ENCODE results near the gene HTR1D. TPM values are rescaled to one million over a fixed set of nuclear protein-coding genes. Genes with fewer than 3 reads are reported as not detected.

The HTR1D gene
- total RNA-seq, 1 experiment from 2014 or later: 1.7 TPM

DNA sequence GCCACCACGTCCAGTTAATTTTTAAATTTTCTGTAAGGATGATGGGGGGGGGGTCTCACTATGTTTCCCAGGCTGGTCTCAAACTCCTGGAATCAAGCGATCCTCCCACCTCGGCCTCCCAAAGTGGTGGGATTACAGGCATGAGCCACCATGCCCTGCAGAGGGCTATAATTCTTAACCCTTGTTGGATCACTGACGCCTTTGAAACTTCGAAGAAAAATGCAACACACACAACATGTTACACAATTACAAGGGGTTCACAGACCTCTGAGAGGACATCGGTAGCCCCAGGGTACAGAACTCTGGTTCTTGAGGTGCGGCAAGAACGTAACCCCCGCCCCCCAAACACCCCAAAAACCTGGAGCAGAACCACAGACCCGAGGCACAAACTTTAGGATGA, 40.3 kb downstream of the HTR1D start:
- no peak overlapping the region for H3K27ac Mint-ChIP-seq (ENCODE audit: unreplicated experiment)
- DNase-seq: no peak
- intact Hi-C loops (cut with micrococcal nuclease; ENCODE audit: unreplicated experiment): no loop called here
- CTCF ChIA-PET: interaction anchor here (1.5 kb wide), 1 partner anchor 78 kb away, joined by 3 read pairs; no protein-coding TSS in a partner anchor
- TF ChIP-seq, protein P1, sequence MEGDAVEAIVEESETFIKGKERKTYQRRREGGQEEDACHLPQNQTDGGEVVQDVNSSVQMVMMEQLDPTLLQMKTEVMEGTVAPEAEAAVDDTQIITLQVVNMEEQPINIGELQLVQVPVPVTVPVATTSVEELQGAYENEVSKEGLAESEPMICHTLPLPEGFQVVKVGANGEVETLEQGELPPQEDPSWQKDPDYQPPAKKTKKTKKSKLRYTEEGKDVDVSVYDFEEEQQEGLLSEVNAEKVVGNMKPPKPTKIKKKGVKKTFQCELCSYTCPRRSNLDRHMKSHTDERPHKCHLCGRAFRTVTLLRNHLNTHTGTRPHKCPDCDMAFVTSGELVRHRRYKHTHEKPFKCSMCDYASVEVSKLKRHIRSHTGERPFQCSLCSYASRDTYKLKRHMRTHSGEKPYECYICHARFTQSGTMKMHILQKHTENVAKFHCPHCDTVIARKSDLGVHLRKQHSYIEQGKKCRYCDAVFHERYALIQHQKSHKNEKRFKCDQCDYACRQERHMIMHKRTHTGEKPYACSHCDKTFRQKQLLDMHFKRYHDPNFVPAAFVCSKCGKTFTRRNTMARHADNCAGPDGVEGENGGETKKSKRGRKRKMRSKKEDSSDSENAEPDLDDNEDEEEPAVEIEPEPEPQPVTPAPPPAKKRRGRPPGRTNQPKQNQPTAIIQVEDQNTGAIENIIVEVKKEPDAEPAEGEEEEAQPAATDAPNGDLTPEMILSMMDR (IDR thresholded peaks at IDR 0.05; ENCODE audit: unreplicated experiment): no peak
- H3K36me3 Mint-ChIP-seq (ENCODE audit: insufficient read depth, unreplicated experiment): peaks cover 7% of the 10 kb centered on the region
- BruUV-seq (replicated peaks): no TSS peak
- peak overlapping the region; percentile 62 for H3K4me3 Mint-ChIP-seq (ENCODE audit: low read depth, unreplicated experiment)
- H3K9me3 Mint-ChIP-seq (ENCODE audit: low read depth, unreplicated experiment): no peaks in the 10 kb centered on the region
- no peaks in the 10 kb centered on the region for H3K27me3 Mint-ChIP-seq (ENCODE audit: unreplicated experiment)
- H3K4me1 Mint-ChIP-seq (ENCODE audit: low read depth, unreplicated experiment): no peaks in the 10 kb centered on the region

DNA sequence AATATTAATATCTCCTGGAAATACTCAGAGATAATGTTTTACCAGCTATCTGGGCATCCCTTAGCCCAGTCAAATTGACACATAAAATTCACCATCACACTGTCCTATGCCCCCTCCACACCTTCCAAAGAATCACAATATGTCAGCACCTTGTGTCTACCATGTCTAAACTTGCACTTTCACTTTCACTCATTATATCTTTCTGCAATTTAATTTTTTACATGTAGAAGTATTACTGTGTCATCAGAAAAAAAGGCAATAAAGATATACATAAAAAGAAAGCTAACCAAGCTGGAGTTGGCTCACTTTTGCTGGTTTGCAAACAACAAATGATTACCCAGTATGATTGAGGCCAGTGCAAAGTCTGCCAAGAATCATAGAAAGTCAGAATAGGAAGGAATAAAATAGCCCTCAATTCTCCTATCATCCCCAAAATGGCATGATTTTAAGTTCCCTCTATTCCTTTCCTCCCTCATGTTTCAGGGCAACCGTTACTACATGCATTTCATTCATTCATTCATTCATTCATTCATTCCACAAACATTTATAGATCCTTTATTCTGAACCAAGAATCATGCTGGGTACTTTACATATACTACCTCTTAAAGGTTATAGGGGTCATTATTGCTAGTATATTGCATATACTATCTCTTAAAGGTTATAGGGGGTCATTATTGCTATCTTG, 42.7 kb downstream of the HTR1D start:
- Mint-ChIP-seq H3K9me3 (ENCODE audit: low read depth, unreplicated experiment) (no peaks in the 10 kb centered on the region), H3K27me3 (ENCODE audit: unreplicated experiment) (no peaks in the 10 kb centered on the region), H3K4me3 (ENCODE audit: low read depth, unreplicated experiment) (no peak overlapping the region), H3K36me3 (ENCODE audit: insufficient read depth, unreplicated experiment) (peaks cover 7% of the 10 kb centered on the region), H3K27ac (ENCODE audit: unreplicated experiment) (no peak overlapping the region), H3K4me1 (ENCODE audit: low read depth, unreplicated experiment) (no peaks in the 10 kb centered on the region)
- intact Hi-C loops (cut with micrococcal nuclease; ENCODE audit: unreplicated experiment): no loop called here
- no peak for DNase-seq
- TF ChIP-seq, protein P1 (IDR thresholded peaks at IDR 0.05; ENCODE audit: unreplicated experiment): no peak
- BruUV-seq (replicated peaks): no TSS peak
- CTCF ChIA-PET: interaction anchor here (1.0 kb wide), 1 partner anchor 8 kb away, joined by 3 read pairs; no protein-coding TSS in a partner anchor

DNA sequence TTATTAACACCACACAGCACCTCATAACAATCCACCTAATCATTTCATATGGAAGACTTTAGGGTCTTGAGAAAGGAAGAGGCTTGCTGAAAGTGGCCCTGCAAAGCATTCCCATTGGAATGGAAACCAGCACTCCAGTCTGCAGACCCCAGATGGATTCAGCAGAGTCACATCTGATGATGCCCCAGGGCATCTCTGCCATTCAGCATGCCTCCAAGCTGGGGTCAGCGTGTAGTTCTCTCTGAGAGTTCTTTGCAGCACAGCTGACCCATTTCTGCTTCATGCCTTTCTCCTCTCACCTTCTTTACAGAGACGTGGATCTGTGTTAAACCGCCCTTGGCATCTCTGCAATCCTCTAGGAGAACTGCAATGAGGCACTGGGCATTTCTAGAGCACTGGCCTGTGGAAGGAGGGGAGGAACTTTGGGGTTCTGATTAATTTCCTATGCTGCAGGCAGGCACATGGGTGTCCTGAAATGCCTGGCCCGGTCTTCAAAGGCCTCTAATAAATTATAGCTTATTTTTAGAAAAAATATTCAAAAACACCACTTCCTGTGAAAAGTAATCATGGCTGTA, 46.0 kb downstream of the HTR1D start:
- CTCF ChIA-PET: no interaction called here
- Mint-ChIP-seq H3K4me3 (ENCODE audit: low read depth, unreplicated experiment) (no peak overlapping the region), H3K36me3 (ENCODE audit: insufficient read depth, unreplicated experiment) (peaks cover 10% of the 10 kb centered on the region), H3K4me1 (ENCODE audit: low read depth, unreplicated experiment) (no peaks in the 10 kb centered on the region), H3K9me3 (ENCODE audit: low read depth, unreplicated experiment) (no peaks in the 10 kb centered on the region), H3K27me3 (ENCODE audit: unreplicated experiment) (no peaks in the 10 kb centered on the region), H3K27ac (ENCODE audit: unreplicated experiment) (no peak overlapping the region)
- DNase-seq: no peak
- no TSS peak for BruUV-seq (replicated peaks)
- intact Hi-C loops (cut with micrococcal nuclease; ENCODE audit: unreplicated experiment): no loop called here
- TF ChIP-seq, protein P1 (IDR thresholded peaks at IDR 0.05; ENCODE audit: unreplicated experiment): no peak

DNA sequence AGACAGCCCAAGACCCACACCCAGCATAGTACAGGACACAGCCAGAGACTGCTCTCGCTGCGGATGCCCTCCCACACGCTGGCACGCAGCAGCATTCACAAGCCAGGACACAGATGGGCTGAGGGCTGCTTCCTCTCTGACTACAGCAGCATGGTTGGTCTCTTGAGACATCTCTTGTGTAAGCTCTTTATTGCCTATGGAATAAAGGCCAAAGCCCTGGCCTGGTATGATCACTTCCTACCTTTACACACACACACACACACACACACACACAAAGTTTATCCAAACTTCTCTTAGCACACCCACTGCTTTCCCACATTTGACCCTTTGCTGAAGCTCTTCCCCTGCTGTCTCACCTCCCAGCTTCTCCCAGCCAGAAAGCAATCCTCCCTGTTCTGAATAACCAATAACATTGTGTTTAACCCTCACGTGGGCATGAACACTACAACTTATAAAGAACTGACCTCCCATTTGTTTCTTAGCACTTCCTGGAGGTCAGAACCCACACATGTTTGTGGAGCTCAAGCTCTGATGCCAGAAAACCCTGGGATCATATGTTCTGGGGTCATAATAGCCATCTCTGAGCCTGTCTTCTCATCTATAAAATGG, 47.5 kb downstream of the HTR1D start:
- Mint-ChIP-seq H3K27me3 (ENCODE audit: unreplicated experiment) (no peaks in the 10 kb centered on the region), H3K36me3 (ENCODE audit: insufficient read depth, unreplicated experiment) (peaks cover 10% of the 10 kb centered on the region), H3K9me3 (ENCODE audit: low read depth, unreplicated experiment) (no peaks in the 10 kb centered on the region), H3K4me3 (ENCODE audit: low read depth, unreplicated experiment) (no peak overlapping the region), H3K27ac (ENCODE audit: unreplicated experiment) (peak overlapping the region; percentile 5), H3K4me1 (ENCODE audit: low read depth, unreplicated experiment) (no peaks in the 10 kb centered on the region)
- intact Hi-C loops (cut with micrococcal nuclease; ENCODE audit: unreplicated experiment): no loop called here
- TF ChIP-seq, protein P1 (IDR thresholded peaks at IDR 0.05; ENCODE audit: unreplicated experiment): no peak
- no peak for DNase-seq
- CTCF ChIA-PET: no interaction called here
- BruUV-seq (replicated peaks): no TSS peak
